Colon (tissue), 2 donors: Measurements from ENCODE around the gene FBXW7.

Experiments
- FAIRE-seq: peaks from 2 replicates; lab custom pipeline; 2012; peaks lifted over from hg19 to GRCh38; lab: Jason Lieb, UNC
- donor health status: control.
- donor health status: control.

FBXW7 gene

GRCh38 chr4:152471251-152471792 lies 64.6 kb downstream of the FBXW7 start:
- no peak for FAIRE-seq

DNA sequence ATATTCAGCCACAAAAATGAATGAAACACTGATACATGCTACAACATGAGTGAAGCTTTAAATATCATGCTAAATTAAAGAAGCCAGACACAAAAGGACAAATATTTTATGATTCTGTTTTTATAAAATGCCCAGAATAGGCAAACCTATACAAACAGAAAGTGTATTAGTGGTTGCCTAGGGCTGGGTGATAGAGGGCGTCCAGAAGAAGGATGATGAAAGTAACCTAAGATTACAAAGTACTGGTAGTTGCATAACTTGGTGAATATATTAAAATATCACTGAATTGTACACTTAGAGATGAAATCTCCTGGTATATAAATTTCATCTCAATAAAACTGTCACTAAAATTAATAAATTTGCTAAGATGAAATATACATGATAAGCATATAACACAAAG lies 67.5 kb downstream of the FBXW7 start:
- no peak for FAIRE-seq

DNA sequence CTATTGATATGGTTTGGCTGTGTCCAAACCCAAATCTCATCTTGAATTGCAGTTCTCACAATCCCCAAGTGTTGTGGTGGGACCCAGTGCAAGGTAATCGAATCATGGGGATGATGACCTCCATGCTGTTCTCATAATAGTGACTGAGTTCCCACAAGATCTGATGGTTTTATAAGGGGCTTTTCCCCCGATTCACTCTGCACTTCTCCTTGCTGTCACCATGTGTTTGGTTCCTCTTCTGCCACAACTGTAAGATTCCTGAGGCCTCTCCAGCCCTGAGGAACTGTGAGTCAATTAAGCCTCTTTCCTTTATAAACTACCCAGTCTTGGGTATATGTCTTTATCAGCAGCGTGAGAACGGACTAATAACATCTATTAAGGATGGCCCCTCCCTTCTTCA lies 68.8 kb downstream of the FBXW7 start:
- no peak for FAIRE-seq

DNA sequence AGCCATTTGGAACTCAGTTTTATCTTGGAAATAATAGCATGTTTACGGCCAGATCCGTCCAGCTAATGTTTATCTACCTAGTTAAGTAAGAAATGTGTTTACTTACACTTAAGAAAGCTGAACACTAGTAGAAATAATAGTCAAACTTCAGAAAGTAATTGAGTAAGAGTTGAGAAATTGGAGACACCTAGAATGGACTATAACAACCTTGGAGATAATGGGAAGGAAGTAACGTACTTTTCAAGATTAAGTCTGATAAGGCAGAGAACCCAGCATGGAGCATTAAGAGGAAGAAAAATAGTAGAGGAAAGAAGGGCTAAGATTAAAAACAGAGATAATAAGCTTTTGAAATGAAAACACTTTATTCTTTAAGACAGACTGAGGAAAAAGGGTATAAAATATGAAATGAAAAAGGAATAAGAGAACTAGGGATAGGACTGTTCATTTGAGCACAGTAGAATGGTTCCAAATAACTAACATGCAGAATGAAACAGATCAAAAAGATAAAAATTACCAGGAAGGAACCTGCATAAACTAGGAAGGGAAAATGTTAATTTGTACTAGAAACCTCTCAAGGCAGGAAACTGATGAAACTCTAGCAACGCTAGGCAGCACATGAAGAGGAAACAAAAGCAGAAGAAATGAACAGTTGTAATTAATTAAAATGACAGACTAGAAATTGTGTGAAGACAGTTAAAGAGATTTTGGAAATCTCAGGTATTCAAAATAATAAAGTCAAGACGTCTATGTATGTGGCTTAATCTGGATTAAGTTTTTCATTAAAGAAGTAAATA lies 71.7 kb downstream of the FBXW7 start:
- no peak for FAIRE-seq

- no peak for FAIRE-seq
Observed at GRCh38 chr4:152463562-152463961, 72.3 kb downstream of the FBXW7 start.

- no peak for FAIRE-seq
Observed at GRCh38 chr4:152462695-152463094, 73.2 kb downstream of the FBXW7 start.

GRCh38 chr4:152462047-152462446 lies 73.8 kb downstream of the FBXW7 start:
- no peak for FAIRE-seq

- no peak for FAIRE-seq
Observed at GRCh38 chr4:152460488-152460887, 75.4 kb downstream of the FBXW7 start.

DNA sequence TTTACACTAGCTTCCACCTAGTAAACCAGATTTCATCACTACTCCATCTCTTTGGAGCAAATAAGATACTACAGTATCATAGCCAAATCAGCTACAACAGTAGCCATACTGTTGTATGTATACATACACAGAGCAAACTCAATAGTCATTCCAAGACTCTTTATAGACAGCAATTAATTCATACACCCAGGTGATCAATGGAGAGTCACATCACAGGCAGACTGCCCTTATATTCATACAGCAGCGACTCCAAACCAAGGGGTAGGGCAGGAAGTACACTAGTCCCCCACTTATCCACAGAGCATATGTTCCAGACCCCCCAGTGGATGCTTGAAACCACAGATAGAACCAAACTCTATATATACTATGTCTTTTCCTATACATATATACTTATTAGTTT lies 76.6 kb downstream of the FBXW7 start:
- FAIRE-seq: no peak

DNA sequence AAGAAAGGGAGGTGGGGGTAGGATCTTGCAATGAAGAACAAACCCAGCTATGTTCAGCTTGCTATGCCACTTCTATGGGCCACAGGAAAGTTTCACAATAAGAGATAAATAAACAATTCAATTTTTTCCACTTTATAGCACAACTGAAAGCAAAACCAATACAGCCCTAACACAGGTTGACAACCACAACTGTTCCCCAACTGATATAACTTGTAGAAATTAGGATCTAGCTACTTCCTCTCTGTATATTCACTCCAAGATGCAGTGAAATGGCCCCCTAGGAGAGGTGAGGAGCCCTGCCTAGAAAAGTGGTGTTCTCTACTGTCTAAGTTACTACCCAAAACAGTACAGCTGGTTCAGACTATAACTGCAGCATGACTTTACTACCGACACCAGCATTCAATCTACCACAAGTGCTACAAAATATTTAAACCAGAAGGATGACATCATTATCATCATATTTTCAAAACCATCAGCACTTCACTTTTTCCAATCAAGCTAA lies 77.0 kb downstream of the FBXW7 start:
- FAIRE-seq: no peak

GRCh38 chr4:152456609-152457008 lies 79.3 kb downstream of the FBXW7 start:
- no peak for FAIRE-seq

- FAIRE-seq: no peak
Observed at GRCh38 chr4:152455311-152455710, 80.6 kb downstream of the FBXW7 start.

GRCh38 chr4:152454398-152455011 lies 81.4 kb downstream of the FBXW7 start:
- FAIRE-seq: peak; percentile 91

DNA sequence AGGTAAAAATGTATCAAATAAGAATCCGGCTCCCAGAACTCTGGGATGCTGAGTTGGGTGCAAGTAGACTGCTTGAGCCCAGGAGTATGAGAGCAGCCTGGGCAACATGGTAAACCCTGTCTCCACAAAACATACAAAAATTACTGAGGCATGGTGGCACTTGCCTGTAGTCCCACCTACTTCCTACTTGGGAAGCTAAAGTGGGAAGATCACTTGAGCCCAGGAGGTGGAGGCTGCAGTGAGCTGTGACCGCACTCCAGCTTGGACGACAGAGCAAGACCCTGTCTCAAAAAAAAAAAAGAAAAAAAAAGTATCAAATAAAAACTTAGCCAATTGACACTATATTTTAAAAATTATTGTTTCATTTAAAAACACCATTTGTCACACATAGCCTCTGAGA lies 84.4 kb downstream of the FBXW7 start:
- no peak for FAIRE-seq

- FAIRE-seq: no peak
Observed at GRCh38 chr4:152448854-152449253, 87.0 kb downstream of the FBXW7 start.

- FAIRE-seq: no peak
Observed at GRCh38 chr4:152448038-152448707, 87.7 kb downstream of the FBXW7 start.

GRCh38 chr4:152443859-152444258 lies 92.0 kb downstream of the FBXW7 start:
- peak; percentile 10 for FAIRE-seq

GRCh38 chr4:152437561-152437960 lies 98.3 kb downstream of the FBXW7 start:
- FAIRE-seq: no peak

DNA sequence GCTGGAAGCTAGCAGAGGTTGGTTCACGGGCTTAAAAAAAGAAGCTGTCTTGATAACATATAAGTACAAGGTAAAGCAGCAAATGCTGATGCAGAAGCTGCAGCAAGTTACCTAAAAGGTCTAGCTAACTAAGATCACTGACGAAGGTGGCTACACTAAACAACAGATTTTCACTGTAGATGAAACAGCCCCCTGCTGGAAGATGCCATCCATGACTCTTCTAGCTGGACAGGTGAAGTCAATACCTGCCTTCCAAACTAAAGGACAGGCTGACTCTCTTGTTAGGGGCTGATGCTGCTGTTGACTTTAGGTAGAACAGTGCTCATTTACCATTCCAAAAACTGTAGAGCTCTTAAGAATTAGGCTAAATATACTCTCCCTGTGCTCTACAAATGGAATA lies 99.5 kb downstream of the FBXW7 start:
- FAIRE-seq: no peak

DNA sequence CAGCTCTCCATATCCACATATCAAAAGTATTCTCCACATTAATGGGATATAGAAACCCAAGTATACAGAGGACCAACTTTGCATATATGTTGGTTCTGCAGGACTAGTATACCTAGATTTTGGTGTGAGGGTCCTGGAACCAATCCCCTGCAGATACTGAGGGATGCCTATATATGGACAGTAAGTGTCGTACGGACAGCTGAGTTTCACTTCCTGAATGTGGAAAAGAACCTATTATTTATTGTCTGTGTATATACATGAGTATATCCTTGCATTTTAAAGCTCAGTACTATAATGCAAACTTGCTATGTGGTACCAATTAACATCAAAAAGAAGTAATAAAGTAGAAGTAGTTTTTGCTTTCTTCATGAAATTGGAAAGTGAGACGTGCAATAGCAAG lies 101.9 kb downstream of the FBXW7 start:
- no peak for FAIRE-seq

DNA sequence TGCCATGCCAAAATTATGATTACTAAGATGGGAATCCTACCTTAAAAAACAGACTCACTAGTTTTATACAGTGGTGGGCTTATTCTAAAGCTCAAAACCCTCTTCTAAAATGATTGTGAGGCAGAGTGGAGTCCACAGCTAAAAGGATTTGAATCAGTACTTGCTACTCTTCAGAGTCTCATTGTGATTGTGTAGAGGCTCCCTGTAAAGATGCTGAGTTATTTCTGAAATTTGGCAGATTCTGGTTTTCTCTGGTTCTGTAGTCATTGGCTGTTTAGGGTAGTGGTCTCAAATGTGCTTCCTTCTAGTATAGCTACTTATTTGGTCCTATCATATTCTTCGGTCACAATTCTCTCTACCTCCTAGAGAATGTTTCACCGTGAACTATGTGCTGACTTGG lies 104.1 kb downstream of the FBXW7 start:
- no peak for FAIRE-seq

GRCh38 chr4:152431291-152431690 lies 104.6 kb downstream of the FBXW7 start:
- no peak for FAIRE-seq

DNA sequence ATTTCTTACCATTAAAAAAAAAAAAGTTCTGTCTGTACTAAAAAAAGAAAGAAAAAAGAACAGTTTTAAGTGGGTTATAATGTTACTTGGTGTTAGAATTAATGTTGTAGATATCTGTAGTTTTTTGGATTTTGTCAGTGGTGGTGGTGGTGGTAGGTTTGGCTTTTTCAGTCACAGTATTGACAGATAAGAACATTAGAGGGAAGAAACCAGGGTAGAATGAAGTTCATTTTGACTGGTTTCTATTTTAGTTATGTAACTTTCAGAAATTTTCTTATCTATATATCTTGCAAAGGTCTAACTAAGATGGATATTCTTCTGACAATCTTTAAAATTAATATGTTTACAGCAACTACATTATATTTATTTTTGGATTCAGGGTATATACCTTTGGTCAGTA lies 105.4 kb downstream of the FBXW7 start:
- FAIRE-seq: no peak
